GM19397 (cell line): ENCODE data around the gene CCM2.

Experiments
- ATAC-seq: cut with Tn5 transposase; IDR thresholded peaks from one replicate; pipeline ENCODE4 v1.9.1; 2021; ENCODE audit warnings: mild to moderate bottlenecking, moderate library complexity; ENCODE audit not compliant: unreplicated experiment

The CCM2 gene

DNA sequence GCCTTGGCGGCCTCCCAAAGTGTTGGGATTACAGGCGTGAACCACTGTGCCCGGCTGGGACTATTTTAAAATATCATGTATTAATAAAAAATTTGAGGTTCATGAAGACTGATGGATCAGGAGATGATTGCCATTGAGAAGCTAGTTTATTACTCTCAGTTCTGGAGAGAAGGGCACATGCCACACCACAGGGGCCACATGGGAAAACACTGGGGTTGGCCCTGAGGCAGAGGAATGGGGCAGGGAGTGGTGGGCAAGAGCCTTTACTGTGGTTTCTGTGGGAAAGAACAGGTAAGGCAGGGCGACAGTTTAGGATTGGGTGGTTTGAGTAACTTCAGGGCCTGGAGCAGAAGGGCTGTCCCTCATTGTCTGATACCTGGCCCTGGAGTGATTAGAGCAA, 118.3 kb downstream of the CCM2 start:
- ATAC-seq = no peak

DNA sequence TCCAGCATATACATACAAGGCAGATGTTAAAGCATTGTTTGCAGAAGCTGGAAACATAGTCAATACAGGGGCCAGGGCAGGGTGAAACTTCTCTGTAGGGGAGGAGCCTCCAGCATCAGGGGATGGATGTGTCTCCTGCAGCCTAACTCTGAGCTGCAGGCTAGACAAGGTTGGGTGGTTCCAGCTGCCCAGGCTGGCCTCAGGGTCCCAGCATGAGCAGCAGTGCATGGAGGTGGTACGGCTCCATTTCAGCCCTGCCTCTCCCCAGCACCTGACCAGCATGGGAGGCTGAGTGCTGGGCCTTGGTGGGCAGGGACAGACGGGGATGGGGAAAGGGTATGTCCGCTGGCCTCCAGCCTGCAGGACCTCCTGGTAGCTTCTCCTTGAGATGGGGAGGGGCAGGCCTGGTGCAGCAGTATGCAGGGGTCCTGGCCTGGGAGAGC, 118.9 kb downstream of the CCM2 start:
- ATAC-seq = peak; percentile 55

DNA sequence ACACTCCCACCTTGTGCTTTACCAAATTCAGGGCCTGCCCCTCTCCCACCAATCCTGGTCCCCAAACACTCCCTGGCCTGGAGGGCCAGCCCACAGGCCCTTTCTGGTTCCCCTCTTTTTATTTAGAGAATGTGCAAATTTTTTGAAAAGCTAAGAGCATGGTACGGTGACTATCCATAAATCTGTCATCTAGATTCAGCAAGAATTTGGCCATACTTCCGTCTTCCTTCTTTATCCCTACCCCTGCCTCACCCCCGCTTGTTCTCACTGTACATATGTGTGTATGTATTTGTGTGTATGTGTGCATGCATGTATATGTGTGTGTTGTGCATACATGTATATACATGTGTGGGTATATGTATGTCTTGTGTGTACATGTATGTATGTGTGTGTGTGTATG, 119.5 kb downstream of the CCM2 start:
- no peak for ATAC-seq

DNA sequence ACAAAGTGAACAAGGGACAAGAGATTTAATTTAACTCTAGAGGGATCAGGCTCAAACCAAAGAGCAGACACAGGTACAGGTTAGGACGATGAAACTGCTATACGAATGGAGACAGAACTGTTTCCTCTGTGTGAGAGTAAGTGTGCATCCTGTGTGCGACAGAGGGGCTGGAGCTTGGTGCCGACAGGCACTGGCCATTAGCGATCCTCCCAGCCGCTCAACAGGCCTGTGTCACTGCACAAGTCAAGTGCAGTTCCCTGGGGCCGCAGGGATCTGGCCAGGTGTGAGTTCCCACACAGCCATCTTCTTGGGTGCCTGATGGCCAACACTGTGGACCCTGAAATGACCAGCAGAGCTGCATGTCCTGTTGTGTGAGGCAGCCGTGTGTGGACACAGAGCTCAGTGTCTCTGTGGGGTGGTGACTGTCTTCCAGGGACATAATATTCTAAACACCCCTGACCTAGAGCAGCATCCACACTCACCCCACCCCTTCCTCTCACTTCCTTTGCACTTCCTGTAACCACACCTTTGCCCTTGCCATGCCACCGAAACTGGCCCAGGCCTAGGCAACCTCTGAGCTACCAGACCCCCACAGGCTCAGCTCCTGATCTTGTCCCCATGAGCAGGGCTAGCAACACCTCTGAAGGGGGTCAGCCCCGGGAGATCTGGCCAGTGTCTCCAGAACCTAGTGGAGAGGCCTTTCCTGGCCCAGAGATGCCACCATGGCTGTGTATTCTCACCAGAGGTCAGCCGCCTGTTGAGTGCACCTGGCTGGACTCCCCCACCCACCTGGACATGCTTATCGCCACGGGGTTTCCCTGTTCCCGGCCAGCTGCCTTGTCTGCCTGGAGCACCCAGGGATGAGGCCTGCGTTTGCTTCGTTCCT, 123.2 kb downstream of the CCM2 start:
- no peak for ATAC-seq

DNA sequence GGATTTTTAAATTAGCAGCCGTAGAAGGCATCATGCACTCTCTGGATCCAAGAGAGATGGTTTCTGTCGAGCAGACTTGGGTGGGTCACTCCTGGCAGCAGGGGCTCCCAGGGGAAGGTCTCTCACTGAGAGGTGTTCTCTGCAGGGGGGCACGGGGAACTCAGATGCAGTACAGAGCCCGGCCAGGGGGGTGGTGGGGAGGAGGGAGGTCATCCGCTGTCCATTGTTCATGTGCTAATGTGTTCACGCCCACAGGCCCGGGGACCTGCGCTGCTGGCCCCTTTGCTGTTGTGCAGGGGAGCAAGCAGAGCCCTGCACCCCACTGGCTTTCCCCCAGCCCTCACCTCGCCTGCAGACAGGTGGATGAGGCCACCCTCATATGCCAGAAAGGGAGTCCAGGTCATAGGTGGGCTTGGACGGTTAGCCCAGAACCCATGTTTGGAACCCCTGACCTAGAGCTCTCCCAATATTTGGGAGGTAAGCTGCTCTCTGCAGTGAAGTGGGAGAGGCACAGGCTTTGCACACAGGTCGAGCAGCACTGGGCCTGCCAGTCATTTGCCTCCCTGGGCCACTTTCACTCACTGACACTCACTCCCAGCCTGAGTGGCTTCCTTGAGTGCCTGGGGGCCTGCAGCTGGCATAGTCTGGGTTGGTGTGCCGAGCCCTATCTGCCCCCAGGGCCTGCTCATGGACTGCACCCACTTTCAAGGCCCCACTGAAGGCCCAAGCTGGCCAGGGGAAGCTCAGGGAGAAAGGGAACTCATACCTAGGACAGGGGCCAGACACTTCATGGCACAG, 124.1 kb downstream of the CCM2 start:
- ATAC-seq = no peak

DNA sequence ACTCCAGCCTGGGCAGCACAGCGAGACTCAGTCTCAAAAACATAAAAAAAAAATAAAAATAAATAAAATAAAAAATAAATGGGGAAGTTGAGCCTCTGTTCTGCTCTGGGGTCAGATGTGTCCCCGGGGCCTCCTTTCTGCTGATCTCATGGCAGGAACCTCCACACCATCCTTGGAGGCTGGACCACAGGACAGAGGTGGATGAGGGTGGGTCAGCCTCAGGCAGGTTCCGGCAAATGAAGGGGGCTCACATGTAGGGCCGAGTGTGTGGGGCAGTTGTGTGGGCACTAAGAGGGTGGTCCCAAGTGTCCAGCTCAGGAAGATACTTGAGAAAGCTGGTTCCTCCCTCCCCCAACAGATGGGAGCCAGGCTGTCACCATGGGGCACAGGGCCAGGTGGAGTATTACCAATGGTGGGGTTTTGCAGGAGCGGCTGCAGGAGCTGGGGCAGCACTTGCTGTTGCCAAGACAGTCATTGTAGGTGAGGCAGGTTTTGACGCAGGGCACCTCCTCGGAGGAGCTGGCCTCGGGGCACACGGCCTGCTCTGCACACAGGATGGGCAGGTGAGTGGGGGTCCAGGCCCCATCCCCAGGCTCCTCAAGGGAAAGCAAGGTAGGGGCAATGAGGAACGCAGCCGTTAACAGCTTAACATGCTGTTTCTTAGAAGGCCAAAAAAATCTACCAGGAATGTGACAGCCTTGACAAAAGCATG, 125.3 kb downstream of the CCM2 start:
- ATAC-seq = no peak
